ENCODE measurements around the gene OR8B8.
"Not testable (repeated sequence)": the region's sequence is repeated elsewhere in the genome, so short reads cannot be mapped to it uniquely, and the experiment has no call there.

Gene OR8B8

GRCh38 chr11:124470561-124471227 lies 25.2 kb upstream of the OR8B8 start:
- no peak overlapping the region for H3K9ac ChIP-seq (ENCODE audit: low read depth, low read length)
- no peak overlapping the region for H3K4me3 ChIP-seq (ENCODE audit: low read depth, low read length)
- H3K36me3 ChIP-seq (ENCODE audit: control insufficient read depth, insufficient read depth, low read length) = no peaks in the 10 kb centered on the region
- peaks cover 11% of the 10 kb centered on the region for H3K4me1 ChIP-seq (ENCODE audit: control insufficient read depth, insufficient read depth, low read length)
- no peaks in the 10 kb centered on the region for H3K9me3 ChIP-seq (ENCODE audit: control insufficient read depth, insufficient read depth, low read length)
- no peaks in the 10 kb centered on the region for H3K27me3 ChIP-seq (ENCODE audit: control insufficient read depth, insufficient read depth, low read length)
- H3K27ac ChIP-seq (ENCODE audit: low read depth, low read length) = no peak overlapping the region

- no peak overlapping the region for H3K9ac ChIP-seq (ENCODE audit: low read depth, low read length)
- H3K27ac ChIP-seq (ENCODE audit: low read depth, low read length) = no peak overlapping the region
- no peaks in the 10 kb centered on the region for H3K36me3 ChIP-seq (ENCODE audit: control insufficient read depth, insufficient read depth, low read length)
- no peaks in the 10 kb centered on the region for H3K9me3 ChIP-seq (ENCODE audit: control insufficient read depth, insufficient read depth, low read length)
- no peak overlapping the region for H3K4me3 ChIP-seq (ENCODE audit: low read depth, low read length)
- no peaks in the 10 kb centered on the region for H3K27me3 ChIP-seq (ENCODE audit: control insufficient read depth, insufficient read depth, low read length)
- H3K4me1 ChIP-seq (ENCODE audit: control insufficient read depth, insufficient read depth, low read length) = no peaks in the 10 kb centered on the region
Measured at GRCh38 chr11:124467381-124467927, 22.0 kb upstream of the OR8B8 start.

- H3K9me3 ChIP-seq (ENCODE audit: control insufficient read depth, insufficient read depth, low read length) = no peaks in the 10 kb centered on the region
- H3K4me3 ChIP-seq (ENCODE audit: low read depth, low read length) = no peak overlapping the region
- no peaks in the 10 kb centered on the region for H3K36me3 ChIP-seq (ENCODE audit: control insufficient read depth, insufficient read depth, low read length)
- no peak overlapping the region for H3K27ac ChIP-seq (ENCODE audit: low read depth, low read length)
- H3K9ac ChIP-seq (ENCODE audit: low read depth, low read length) = no peak overlapping the region
- no peaks in the 10 kb centered on the region for H3K27me3 ChIP-seq (ENCODE audit: control insufficient read depth, insufficient read depth, low read length)
- no peaks in the 10 kb centered on the region for H3K4me1 ChIP-seq (ENCODE audit: control insufficient read depth, insufficient read depth, low read length)
Measured at GRCh38 chr11:124465368-124465767, 19.9 kb upstream of the OR8B8 start.

- Histone ChIP-seq H3K36me3 (ENCODE audit: control insufficient read depth, insufficient read depth, low read length) (no peaks in the 10 kb centered on the region), H3K27ac (ENCODE audit: low read depth, low read length) (no peak overlapping the region), H3K27me3 (ENCODE audit: control insufficient read depth, insufficient read depth, low read length) (no peaks in the 10 kb centered on the region), H3K9me3 (ENCODE audit: control insufficient read depth, insufficient read depth, low read length) (no peaks in the 10 kb centered on the region), H3K4me1 (ENCODE audit: control insufficient read depth, insufficient read depth, low read length) (no peaks in the 10 kb centered on the region), H3K9ac (ENCODE audit: low read depth, low read length) (no peak overlapping the region), H3K4me3 (ENCODE audit: low read depth, low read length) (no peak overlapping the region)
Measured at GRCh38 chr11:124463990-124464389, 18.5 kb upstream of the OR8B8 start.

GRCh38 chr11:124463324-124463723 lies 17.8 kb upstream of the OR8B8 start:
- Histone ChIP-seq H3K27ac (ENCODE audit: low read depth, low read length) (no peak overlapping the region), H3K4me1 (ENCODE audit: control insufficient read depth, insufficient read depth, low read length) (no peaks in the 10 kb centered on the region), H3K36me3 (ENCODE audit: control insufficient read depth, insufficient read depth, low read length) (no peaks in the 10 kb centered on the region), H3K9ac (ENCODE audit: low read depth, low read length) (no peak overlapping the region), H3K9me3 (ENCODE audit: control insufficient read depth, insufficient read depth, low read length) (no peaks in the 10 kb centered on the region), H3K4me3 (ENCODE audit: low read depth, low read length) (no peak overlapping the region), H3K27me3 (ENCODE audit: control insufficient read depth, insufficient read depth, low read length) (no peaks in the 10 kb centered on the region)

GRCh38 chr11:124460459-124460858 lies 15.0 kb upstream of the OR8B8 start:
- Histone ChIP-seq H3K27me3 (ENCODE audit: control insufficient read depth, insufficient read depth, low read length) (no peaks in the 10 kb centered on the region), H3K4me1 (ENCODE audit: control insufficient read depth, insufficient read depth, low read length) (no peaks in the 10 kb centered on the region), H3K9ac (ENCODE audit: low read depth, low read length) (no peak overlapping the region), H3K9me3 (ENCODE audit: control insufficient read depth, insufficient read depth, low read length) (no peaks in the 10 kb centered on the region), H3K27ac (ENCODE audit: low read depth, low read length) (no peak overlapping the region), H3K4me3 (ENCODE audit: low read depth, low read length) (no peak overlapping the region), H3K36me3 (ENCODE audit: control insufficient read depth, insufficient read depth, low read length) (no peaks in the 10 kb centered on the region)

- not testable (repeated sequence) for H3K27me3 ChIP-seq (ENCODE audit: control insufficient read depth, insufficient read depth, low read length); H3K4me1 ChIP-seq (ENCODE audit: control insufficient read depth, insufficient read depth, low read length); H3K9me3 ChIP-seq (ENCODE audit: control insufficient read depth, insufficient read depth, low read length)
Measured at GRCh38 chr11:124459379-124459778, 13.9 kb upstream of the OR8B8 start.

GRCh38 chr11:124454552-124454951 lies 9.1 kb upstream of the OR8B8 start:
- H3K4me3 ChIP-seq (ENCODE audit: low read depth, low read length) = no peak overlapping the region
- H3K36me3 ChIP-seq (ENCODE audit: control insufficient read depth, insufficient read depth, low read length) = no peaks in the 10 kb centered on the region
- peaks cover 10% of the 10 kb centered on the region; the same call in 1 of the 2 replicates for H3K4me1 ChIP-seq (ENCODE audit: control insufficient read depth, insufficient read depth, low read length)
- no peak overlapping the region for H3K9ac ChIP-seq (ENCODE audit: low read depth, low read length)
- no peaks in the 10 kb centered on the region for H3K9me3 ChIP-seq (ENCODE audit: control insufficient read depth, insufficient read depth, low read length)
- H3K27ac ChIP-seq (ENCODE audit: low read depth, low read length) = no peak overlapping the region
- no peaks in the 10 kb centered on the region for H3K27me3 ChIP-seq (ENCODE audit: control insufficient read depth, insufficient read depth, low read length)

More at GRCh38 chr11:124459379-124459778, 13.9 kb upstream of the OR8B8 start:
- not testable (repeated sequence) for H3K27ac ChIP-seq (ENCODE audit: low read depth, low read length); H3K36me3 ChIP-seq (ENCODE audit: control insufficient read depth, insufficient read depth, low read length); H3K4me3 ChIP-seq (ENCODE audit: low read depth, low read length); H3K9ac ChIP-seq (ENCODE audit: low read depth, low read length)

GRCh38 chr11:124446916-124447315 lies 1.4 kb upstream of the OR8B8 start:
- no peak overlapping the region for H3K27ac ChIP-seq (ENCODE audit: low read depth, low read length)
- no peaks in the 10 kb centered on the region for H3K36me3 ChIP-seq (ENCODE audit: control insufficient read depth, insufficient read depth, low read length)
- H3K4me3 ChIP-seq (ENCODE audit: low read depth, low read length) = no peak overlapping the region
- H3K27me3 ChIP-seq (ENCODE audit: control insufficient read depth, insufficient read depth, low read length) = no peaks in the 10 kb centered on the region
- no peak overlapping the region for H3K9ac ChIP-seq (ENCODE audit: low read depth, low read length)
- no peaks in the 10 kb centered on the region for H3K9me3 ChIP-seq (ENCODE audit: control insufficient read depth, insufficient read depth, low read length)
- no peaks in the 10 kb centered on the region for H3K4me1 ChIP-seq (ENCODE audit: control insufficient read depth, insufficient read depth, low read length)

GRCh38 chr11:124442847-124443246 lies 2.6 kb downstream of the OR8B8 start:
- Histone ChIP-seq H3K9me3 (ENCODE audit: control insufficient read depth, insufficient read depth, low read length) (no peaks in the 10 kb centered on the region), H3K4me1 (ENCODE audit: control insufficient read depth, insufficient read depth, low read length) (no peaks in the 10 kb centered on the region), H3K4me3 (ENCODE audit: low read depth, low read length) (no peak overlapping the region), H3K36me3 (ENCODE audit: control insufficient read depth, insufficient read depth, low read length) (no peaks in the 10 kb centered on the region), H3K27me3 (ENCODE audit: control insufficient read depth, insufficient read depth, low read length) (no peaks in the 10 kb centered on the region), H3K27ac (ENCODE audit: low read depth, low read length) (no peak overlapping the region), H3K9ac (ENCODE audit: low read depth, low read length) (no peak overlapping the region)

GRCh38 chr11:124442442-124442841 lies 3.1 kb downstream of the OR8B8 start:
- Histone ChIP-seq H3K36me3 (ENCODE audit: control insufficient read depth, insufficient read depth, low read length) (no peaks in the 10 kb centered on the region), H3K27me3 (ENCODE audit: control insufficient read depth, insufficient read depth, low read length) (no peaks in the 10 kb centered on the region), H3K9me3 (ENCODE audit: control insufficient read depth, insufficient read depth, low read length) (no peaks in the 10 kb centered on the region), H3K4me3 (ENCODE audit: low read depth, low read length) (no peak overlapping the region), H3K9ac (ENCODE audit: low read depth, low read length) (no peak overlapping the region), H3K4me1 (ENCODE audit: control insufficient read depth, insufficient read depth, low read length) (no peaks in the 10 kb centered on the region), H3K27ac (ENCODE audit: low read depth, low read length) (no peak overlapping the region)

All from HUES48 (cell line).